HK-2 (cell line): Measurements from ENCODE around the gene ZNF561.
"Not testable (repeated sequence)": the region's sequence is repeated elsewhere in the genome, so short reads cannot be mapped to it uniquely, and the experiment has no call there.

ENCODE experiments used
- DNase-seq: peaks from one replicate; pipeline ENCODE4 v3.0.0-alpha.2; 2018; ENCODE audit not compliant: unreplicated experiment

Gene ZNF561

GRCh38 chr19:9621156-9622037, at the start of gene ZNF561:
Gene ZNF561, minus strand, starts transcription at chr19:9621232. Its CDS starts 1,776 bp downstream, at chr19:9619456.
- DNase-seq: peak; percentile 90

GRCh38 chr19:9668544-9668943, 47.5 kb upstream of the ZNF561 start:
- no peak for DNase-seq

GRCh38 chr19:9667898-9668297, 46.9 kb upstream of the ZNF561 start:
- no peak for DNase-seq

GRCh38 chr19:9658769-9659168, 37.7 kb upstream of the ZNF561 start:
- no peak for DNase-seq

GRCh38 chr19:9653066-9653555, 32.1 kb upstream of the ZNF561 start:
- not testable (repeated sequence) for DNase-seq

GRCh38 chr19:9651464-9651863, 30.4 kb upstream of the ZNF561 start:
- DNase-seq: not testable (repeated sequence)

- no peak for DNase-seq
Measured at GRCh38 chr19:9650345-9650744, 29.3 kb upstream of the ZNF561 start.

- no peak for DNase-seq
Measured at GRCh38 chr19:9645472-9645871, 24.4 kb upstream of the ZNF561 start.

- no peak for DNase-seq
Measured at GRCh38 chr19:9644472-9644871, 23.4 kb upstream of the ZNF561 start.

GRCh38 chr19:9641810-9642209, 20.8 kb upstream of the ZNF561 start:
- DNase-seq: no peak

GRCh38 chr19:9640956-9641355, 19.9 kb upstream of the ZNF561 start:
- no peak for DNase-seq

- no peak for DNase-seq
Measured at GRCh38 chr19:9636018-9636417, 15.0 kb upstream of the ZNF561 start.

GRCh38 chr19:9627856-9628255, 6.8 kb upstream of the ZNF561 start:
- DNase-seq: no peak

GRCh38 chr19:9622531-9622930, 1.5 kb upstream of the ZNF561 start:
- DNase-seq: no peak

GRCh38 chr19:9620842-9621155, 233 bp downstream of the ZNF561 start:
- no peak for DNase-seq

- no peak for DNase-seq
Measured at GRCh38 chr19:9615844-9616243, 5.2 kb downstream of the ZNF561 start.

GRCh38 chr19:9610484-9611113, 10.4 kb downstream of the ZNF561 start:
- no peak for DNase-seq

- DNase-seq: no peak
Measured at GRCh38 chr19:9608912-9609311, 12.1 kb downstream of the ZNF561 start.

GRCh38 chr19:9597027-9597426, 24.0 kb downstream of the ZNF561 start:
- DNase-seq: no peak

GRCh38 chr19:9586764-9587163, 34.3 kb downstream of the ZNF561 start:
- peak; percentile 54 for DNase-seq

- peak; percentile 87 for DNase-seq
Measured at GRCh38 chr19:9584073-9584833, 36.8 kb downstream of the ZNF561 start, which contains the start of gene ZNF121. Gene ZNF121, minus strand, starts transcription at chr19:9584504. Its CDS starts 16,407 bp downstream, at chr19:9568097.

- not testable (repeated sequence) for DNase-seq
Measured at GRCh38 chr19:9582081-9582725, 38.8 kb downstream of the ZNF561 start.
